Breast epithelium (tissue), 3 donors: ENCODE data around the gene BTNL2.

Experiments used
- POLR2A ChIP-seq: fragments of 450-650 bp; IDR thresholded peaks from one replicate; pipeline ENCODE4 v1.6.1; 2016; ENCODE audit warnings: antibody characterized with exemption, mild to moderate bottlenecking, moderate library complexity
- POLR2AphosphoS5 ChIP-seq, 3 donors: sonication (generic); formaldehyde crosslinking; IDR thresholded peaks; one replicate each; pipeline ENCODE4 v1.6.1; 2017; ENCODE audit warnings: antibody characterized with exemption in 3 of 3
- TF ChIP-seq, protein P1 (sequence below), 3 donors: fragments of 450-650 bp; IDR thresholded peaks; one replicate each; pipeline ENCODE4 v1.5.1; 2016 to 2017; ENCODE audit warnings: antibody characterized with exemption in 3 of 3, mild to moderate bottlenecking in 3 of 3, moderate library complexity in 3 of 3

- TF ChIP-seq, protein P1, sequence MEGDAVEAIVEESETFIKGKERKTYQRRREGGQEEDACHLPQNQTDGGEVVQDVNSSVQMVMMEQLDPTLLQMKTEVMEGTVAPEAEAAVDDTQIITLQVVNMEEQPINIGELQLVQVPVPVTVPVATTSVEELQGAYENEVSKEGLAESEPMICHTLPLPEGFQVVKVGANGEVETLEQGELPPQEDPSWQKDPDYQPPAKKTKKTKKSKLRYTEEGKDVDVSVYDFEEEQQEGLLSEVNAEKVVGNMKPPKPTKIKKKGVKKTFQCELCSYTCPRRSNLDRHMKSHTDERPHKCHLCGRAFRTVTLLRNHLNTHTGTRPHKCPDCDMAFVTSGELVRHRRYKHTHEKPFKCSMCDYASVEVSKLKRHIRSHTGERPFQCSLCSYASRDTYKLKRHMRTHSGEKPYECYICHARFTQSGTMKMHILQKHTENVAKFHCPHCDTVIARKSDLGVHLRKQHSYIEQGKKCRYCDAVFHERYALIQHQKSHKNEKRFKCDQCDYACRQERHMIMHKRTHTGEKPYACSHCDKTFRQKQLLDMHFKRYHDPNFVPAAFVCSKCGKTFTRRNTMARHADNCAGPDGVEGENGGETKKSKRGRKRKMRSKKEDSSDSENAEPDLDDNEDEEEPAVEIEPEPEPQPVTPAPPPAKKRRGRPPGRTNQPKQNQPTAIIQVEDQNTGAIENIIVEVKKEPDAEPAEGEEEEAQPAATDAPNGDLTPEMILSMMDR (IDR thresholded peaks at IDR 0.05), result no peak
- TF ChIP-seq POLR2AphosphoS5 (IDR thresholded peaks at IDR 0.05), result no peak
- no peak for TF ChIP-seq POLR2A
Measured at GRCh38 chr6:32402812-32403211, 4.2 kb downstream of the BTNL2 start.
